Activated T-cell treated with anti-CD3 and anti-CD28 coated beads for 48 hours (primary cell): ENCODE measurements around the gene S100Z.
"Not testable (repeated sequence)": the region's sequence is repeated elsewhere in the genome, so short reads cannot be mapped to it uniquely, and the experiment has no call there.

Experiments
- DNase-seq: peaks from one replicate; pipeline ENCODE4 v3.0.0-alpha.2; 2020; ENCODE audit warnings: low read depth

Gene S100Z

GRCh38 chr5:76849419-76850291 is at the start of gene S100Z:
TSS of gene S100Z (plus strand) at chr5:76850014. CDS start at chr5:76875360, 25,346 bp downstream.
- DNase-seq: peak; percentile 21

- DNase-seq: no peak
These were observed 49.2 kb upstream of the S100Z start for GRCh38 chr5:76800579-76800978.

- DNase-seq: no peak
These were observed 48.5 kb upstream of the S100Z start for GRCh38 chr5:76801159-76801802.

- no peak for DNase-seq
These were observed 48.0 kb upstream of the S100Z start for GRCh38 chr5:76801803-76802195.

GRCh38 chr5:76804266-76804665 is 45.5 kb upstream of the S100Z start:
- no peak for DNase-seq

- DNase-seq: no peak
These were observed 43.9 kb upstream of the S100Z start for GRCh38 chr5:76805821-76806505.

GRCh38 chr5:76807296-76807695 is 42.5 kb upstream of the S100Z start:
- no peak for DNase-seq

GRCh38 chr5:76808141-76808691 is 41.6 kb upstream of the S100Z start:
- no peak for DNase-seq

GRCh38 chr5:76809141-76809540 is 40.7 kb upstream of the S100Z start:
- no peak for DNase-seq

GRCh38 chr5:76810236-76810635 is 39.6 kb upstream of the S100Z start:
- DNase-seq: no peak

- no peak for DNase-seq
These were observed 38.6 kb upstream of the S100Z start for GRCh38 chr5:76811214-76811613.

GRCh38 chr5:76812209-76812608 is 37.6 kb upstream of the S100Z start:
- not testable (repeated sequence) for DNase-seq

GRCh38 chr5:76813982-76814562 is 35.7 kb upstream of the S100Z start:
- no peak for DNase-seq

- DNase-seq: no peak
These were observed 33.5 kb upstream of the S100Z start for GRCh38 chr5:76816110-76816831.

GRCh38 chr5:76818844-76819831 is 30.7 kb upstream of the S100Z start, which contains the start of gene F2RL1:
TSS of gene F2RL1 (plus strand) at chr5:76819030. CDS start at chr5:76819183, 153 bp downstream.
- peak; percentile 33 for DNase-seq

- DNase-seq: no peak
These were observed 29.8 kb upstream of the S100Z start for GRCh38 chr5:76819851-76820525.

GRCh38 chr5:76820526-76820890 is 29.3 kb upstream of the S100Z start:
- no peak for DNase-seq

- DNase-seq: no peak
These were observed 28.7 kb upstream of the S100Z start for GRCh38 chr5:76821136-76821535.

GRCh38 chr5:76822105-76822731 is 27.6 kb upstream of the S100Z start:
- DNase-seq: not testable (repeated sequence)
